ENCODE measurements around the gene KLF3.

GRCh38 chr4:38620527-38621027 lies 43.4 kb upstream of the KLF3 start:
- no peak for TF ChIP-seq CTCF (IDR thresholded peaks at IDR 0.05)
- TF ChIP-seq POLR2A (IDR thresholded peaks at IDR 0.05): no peak

Data from right lobe of liver (tissue), 4 donors.